HG02840 (cell line): ENCODE results near the gene SRGAP3.

Source experiments
- ATAC-seq: cut with Tn5 transposase; IDR thresholded peaks from one replicate; pipeline ENCODE4 v1.9.1; 2021; ENCODE audit warnings: mild to moderate bottlenecking, moderate library complexity, moderate number of reproducible peaks; ENCODE audit not compliant: unreplicated experiment, low FRiP score

The SRGAP3 gene

GRCh38 chr3:9229325-9229724, 20.1 kb downstream of the SRGAP3 start:
- ATAC-seq = no peak

DNA sequence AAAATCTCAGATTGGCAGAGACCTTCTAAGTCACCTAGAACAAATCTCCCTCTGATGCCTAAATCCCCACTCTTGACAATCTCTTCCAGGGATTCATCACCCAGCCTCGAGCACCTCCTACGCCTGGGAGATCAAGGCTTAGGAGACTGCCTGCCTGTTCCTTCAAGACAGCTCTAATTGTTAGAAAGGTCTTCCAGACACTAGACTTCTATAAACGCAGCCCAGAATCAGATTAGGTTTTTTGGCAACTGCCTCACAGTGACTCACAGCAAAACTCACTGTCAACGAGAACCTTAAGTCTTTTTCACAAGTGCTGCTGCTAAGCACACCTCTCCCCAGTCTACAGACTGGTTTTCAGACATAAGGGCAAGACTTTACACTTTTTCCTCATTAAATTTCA, 23.1 kb downstream of the SRGAP3 start:
- ATAC-seq = no peak

DNA sequence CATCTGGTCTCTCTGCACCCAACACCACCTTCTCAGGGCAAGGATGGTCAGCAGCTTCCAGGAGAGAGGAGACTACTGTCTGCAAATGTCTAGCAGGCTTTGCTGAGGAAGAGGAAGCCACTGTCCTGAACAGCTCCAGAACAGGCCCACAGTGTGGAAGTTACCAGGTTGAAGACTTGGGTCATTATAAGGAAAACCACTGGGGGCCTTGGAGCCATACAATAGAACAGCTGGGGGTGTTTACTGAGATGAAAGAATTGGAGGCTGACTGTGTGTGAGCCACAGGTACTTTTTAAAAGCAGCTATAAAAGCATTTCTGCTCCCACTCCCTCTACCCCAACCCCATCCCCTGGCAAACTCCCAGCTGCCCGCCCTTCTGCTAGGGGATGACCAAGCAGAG, 24.2 kb downstream of the SRGAP3 start:
- ATAC-seq = no peak

DNA sequence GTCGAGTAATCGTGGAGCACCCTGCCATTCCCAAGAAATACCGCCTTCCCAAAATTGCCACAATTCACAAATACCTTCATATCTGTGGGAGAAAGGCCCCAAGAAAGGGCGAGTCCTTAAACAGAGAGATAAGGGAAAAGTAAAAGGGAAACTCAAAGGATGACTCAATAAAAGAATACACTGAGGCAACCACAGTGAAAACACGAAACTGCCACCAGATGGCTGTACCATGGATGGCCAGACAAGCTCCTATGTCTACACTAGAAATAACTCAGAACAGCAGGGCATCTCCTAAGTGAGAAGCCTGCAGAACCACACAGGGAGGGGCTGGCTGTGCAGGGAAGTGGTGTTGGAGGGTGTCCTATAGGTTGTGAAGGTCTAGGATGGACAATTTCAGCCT, 25.0 kb downstream of the SRGAP3 start:
- peak; percentile 84 for ATAC-seq

DNA sequence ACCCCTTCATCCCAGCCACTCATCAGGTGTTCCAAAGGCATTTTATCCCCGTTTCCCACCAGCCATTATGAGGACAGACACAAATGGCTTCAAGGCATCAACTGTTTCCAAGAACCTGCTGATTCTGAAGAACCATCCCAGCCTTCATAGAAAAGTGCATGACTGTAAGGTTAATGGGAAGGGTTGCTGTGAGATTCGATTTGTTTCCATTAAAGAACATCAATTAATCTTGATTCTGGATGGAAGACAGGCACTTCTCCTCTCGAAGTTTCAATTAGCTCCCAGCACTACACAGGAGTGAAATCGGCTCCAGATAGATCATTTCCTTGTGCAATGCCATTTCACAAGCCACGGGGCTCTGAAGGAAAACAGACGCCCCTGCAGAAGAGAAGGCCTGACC, 25.8 kb downstream of the SRGAP3 start:
- no peak for ATAC-seq

GRCh38 chr3:9222956-9223639, 26.3 kb downstream of the SRGAP3 start:
- no peak for ATAC-seq

DNA sequence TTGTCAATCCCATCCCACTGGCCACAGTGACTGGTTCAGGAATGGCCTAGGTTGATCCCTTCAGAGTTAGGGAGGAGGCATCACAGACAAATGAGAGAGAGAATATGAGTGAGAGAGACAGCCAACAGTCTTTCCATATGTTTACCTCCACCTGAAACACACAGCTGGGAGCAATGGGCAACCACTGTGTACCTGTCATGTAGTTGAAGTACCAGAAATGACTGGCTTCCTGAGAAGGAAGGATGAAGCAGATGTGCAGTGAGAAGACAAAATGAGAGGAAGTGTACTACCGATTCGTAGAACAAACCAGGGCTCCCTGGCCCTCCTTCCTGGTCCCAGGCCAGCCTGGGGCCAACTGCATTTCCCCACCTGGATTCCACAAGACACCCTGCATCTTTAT, 27.4 kb downstream of the SRGAP3 start:
- ATAC-seq = no peak

DNA sequence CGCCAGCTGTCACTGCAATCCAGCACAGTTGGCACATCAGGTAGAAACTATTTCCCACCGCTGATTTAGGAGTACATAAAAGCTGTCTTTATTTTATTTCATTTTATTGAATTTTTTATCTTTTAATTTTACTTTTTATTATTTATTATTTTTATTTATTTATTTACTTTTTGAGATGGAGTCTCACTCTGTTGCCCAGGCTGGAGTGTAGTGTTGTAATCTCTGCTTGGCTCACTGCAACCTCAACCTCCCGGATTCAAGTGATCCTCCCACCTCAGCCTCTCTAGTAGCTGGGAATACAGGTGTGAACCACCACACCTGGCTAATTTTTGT, 31.0 kb downstream of the SRGAP3 start:
- no peak for ATAC-seq

- ATAC-seq = no peak
Observed at GRCh38 chr3:9217784-9218513, 31.5 kb downstream of the SRGAP3 start.

DNA sequence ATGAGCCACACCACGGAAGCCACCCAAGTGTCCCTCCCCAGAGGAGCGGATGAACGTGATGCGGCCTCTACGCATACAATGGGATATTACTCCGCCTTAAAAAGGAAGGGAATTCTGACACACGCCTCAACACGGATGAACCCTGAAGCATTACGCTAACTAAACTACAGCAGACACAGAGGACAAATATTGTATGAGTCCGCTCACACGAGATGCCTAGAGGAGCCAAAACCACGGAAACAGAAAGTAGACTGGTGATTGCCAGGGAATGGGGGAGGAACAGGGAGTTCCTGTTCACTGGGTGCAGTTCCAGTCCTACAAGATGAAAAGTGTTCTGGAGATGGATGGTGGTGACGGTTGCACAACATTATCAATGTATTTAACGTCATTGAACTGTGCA, 32.7 kb downstream of the SRGAP3 start:
- ATAC-seq = no peak

GRCh38 chr3:9214599-9214998, 34.8 kb downstream of the SRGAP3 start:
- no peak for ATAC-seq

DNA sequence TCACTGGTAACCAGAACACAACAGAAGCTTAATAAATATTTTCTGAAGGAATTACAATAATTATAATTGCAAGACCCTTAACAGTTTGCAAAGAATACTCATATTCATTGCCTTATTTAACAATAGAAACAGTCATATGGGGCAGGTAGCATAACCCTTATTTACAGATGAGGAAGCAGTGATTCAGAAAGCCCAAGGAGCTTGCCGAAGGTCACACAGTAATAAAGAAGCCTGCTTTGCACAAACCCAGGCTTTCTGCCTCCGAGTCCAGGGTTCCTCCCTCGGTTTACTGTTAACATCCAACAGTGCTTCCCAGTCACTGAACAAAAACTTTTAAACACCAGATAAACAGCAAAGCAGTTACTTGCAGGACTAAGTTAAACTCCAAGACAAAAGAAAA, 35.3 kb downstream of the SRGAP3 start:
- ATAC-seq = no peak

GRCh38 chr3:9213019-9213634, 36.3 kb downstream of the SRGAP3 start:
- no peak for ATAC-seq

DNA sequence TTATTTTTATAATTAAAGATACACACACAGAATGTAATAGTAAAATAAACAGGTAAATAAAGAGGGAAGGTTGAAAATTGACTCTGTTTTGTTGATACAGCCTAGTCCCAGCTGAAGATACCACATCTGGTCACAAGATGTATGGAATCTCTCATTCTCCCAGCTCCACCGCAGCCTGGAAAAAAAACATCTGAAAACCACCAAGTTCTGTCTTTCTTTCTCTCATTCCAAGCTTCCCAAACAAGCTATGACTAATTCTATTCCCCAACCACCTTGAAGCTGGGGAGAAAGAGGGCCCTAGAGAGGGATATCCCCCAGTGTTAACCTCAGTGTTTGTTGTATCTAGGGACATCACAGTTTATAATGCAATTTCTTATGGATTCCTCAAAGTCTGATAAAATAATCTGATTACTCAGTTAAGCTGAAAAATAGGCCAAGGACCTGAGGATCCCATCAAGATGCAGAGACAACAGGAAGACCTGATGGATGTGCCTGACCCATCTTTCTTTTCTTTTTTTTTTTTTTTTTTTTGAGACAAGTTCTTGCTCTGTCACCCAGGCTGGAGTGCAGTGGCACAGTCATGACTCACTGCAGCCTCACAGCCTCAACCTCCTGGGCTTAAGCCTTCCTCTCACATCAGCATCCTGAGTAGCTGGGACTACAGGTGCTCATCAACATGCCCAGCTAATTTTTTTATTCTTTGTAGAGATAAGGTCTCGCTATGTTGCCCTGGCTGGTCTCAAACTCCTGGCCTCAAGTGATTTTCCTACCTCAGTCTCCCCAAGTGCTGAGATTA, 38.1 kb downstream of the SRGAP3 start:
- no peak for ATAC-seq

DNA sequence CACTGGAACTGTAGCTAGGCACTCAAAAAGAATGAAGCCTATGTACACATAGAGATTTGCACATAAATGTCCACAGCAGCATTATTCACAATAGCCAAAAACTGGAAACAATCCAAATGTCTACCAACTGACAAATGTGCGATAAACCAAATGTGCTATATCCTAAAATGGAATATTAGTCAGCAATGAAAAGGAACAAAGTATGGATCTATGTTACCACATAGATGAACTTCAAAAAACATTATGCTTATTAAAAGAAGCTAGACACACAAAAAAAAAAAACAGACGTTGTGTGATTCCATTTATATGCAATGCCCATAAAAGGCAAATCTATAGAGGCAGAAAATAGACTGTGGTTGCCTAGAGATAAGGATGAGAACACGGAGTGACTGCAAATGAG, 39.7 kb downstream of the SRGAP3 start:
- no peak for ATAC-seq

DNA sequence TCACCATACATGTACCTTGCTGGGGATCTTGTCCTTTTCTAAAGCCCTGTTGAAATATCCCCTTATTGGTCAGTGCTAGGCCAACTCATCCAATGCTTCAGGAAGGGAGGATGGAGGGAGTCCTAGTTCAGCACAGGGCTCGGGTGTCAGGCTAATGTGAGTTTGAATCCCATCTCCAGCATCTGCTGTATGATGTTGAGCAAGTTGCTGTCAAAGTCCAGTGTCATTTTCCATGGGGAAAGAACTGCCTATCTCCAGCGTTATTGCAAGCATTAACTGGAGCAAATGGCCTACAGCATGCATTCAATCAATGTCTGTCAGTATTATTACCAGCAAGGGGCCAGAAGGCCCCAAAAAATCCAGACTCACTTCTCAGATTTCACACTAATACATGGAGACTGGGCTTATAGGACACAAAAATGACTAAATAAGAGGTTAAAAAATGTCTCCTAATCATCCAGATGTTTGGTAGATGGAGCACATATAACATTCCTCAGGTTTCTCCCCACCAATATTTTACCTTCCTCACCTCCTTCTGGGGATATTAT, 40.8 kb downstream of the SRGAP3 start:
- ATAC-seq = no peak

GRCh38 chr3:9207116-9207763, 42.2 kb downstream of the SRGAP3 start:
- ATAC-seq = no peak

- no peak for ATAC-seq
Observed at GRCh38 chr3:9206287-9206686, 43.2 kb downstream of the SRGAP3 start.

GRCh38 chr3:9205345-9206143, 43.9 kb downstream of the SRGAP3 start:
- ATAC-seq = no peak
